Measurements from ENCODE around the gene ATIC. TPM values are rescaled to one million over a fixed set of nuclear protein-coding genes. Genes with fewer than 3 reads are reported as not detected.

ATIC gene
- total RNA-seq (2021; fragmentation: NEBNext Ultra II Directional; extraction: Animal tissue kit (Norgen Biotek cat#: 25700)) (318 and 319 TPM in 2 replicates), polyA plus RNA-seq (2011; rRNA removed) (104 and 139 TPM in 2 replicates), polyA minus RNA-seq (2011; rRNA and poly(A)+ RNA removed) (291 and 361 TPM in 2 replicates)
- polyA plus RNA-seq (2011; cell fraction: cytosol; rRNA removed) = 143 TPM
- polyA plus RNA-seq (2011; cell fraction: nucleus; rRNA removed) = 156 TPM
- polyA plus RNA-seq (2012, experiment 1 of 2) = 359 to 484 TPM (median 376 TPM) in 4 replicates
- 228 TPM for polyA plus RNA-seq (2012, experiment 2 of 2)
- polyA plus RNA-seq (2013, experiment 1 of 2) = 507 TPM
- 501 TPM for polyA plus RNA-seq (2013, experiment 2 of 2)
- 155 TPM for polyA minus RNA-seq (2011; cell fraction: cytosol; rRNA and poly(A)+ RNA removed)
- 107 TPM for polyA minus RNA-seq (2011; cell fraction: nucleus; rRNA and poly(A)+ RNA removed)
- long read RNA-seq, experiment 1, transcript ATIC-205 (15 exons, 2,275 nt) = minor isoform, 7 of 147 reads
- long read RNA-seq, experiment 1, transcript ATIC-201 (16 exons, 2,213 nt) = major isoform, 42 of 147 reads
- long read RNA-seq, experiment 1, partial matches to known transcripts = 82 of 147 reads
- long read RNA-seq, experiment 1, other reads (novel, unspliced or antisense) = 8 of 147 reads
- long read RNA-seq, experiment 2, transcript ATIC-201 (16 exons, 2,213 nt) = major isoform, 187 of 238 reads
- long read RNA-seq, experiment 2, partial matches to known transcripts = 36 of 238 reads
- long read RNA-seq, experiment 2, other reads (novel, unspliced or antisense) = 11 of 238 reads

DNA sequence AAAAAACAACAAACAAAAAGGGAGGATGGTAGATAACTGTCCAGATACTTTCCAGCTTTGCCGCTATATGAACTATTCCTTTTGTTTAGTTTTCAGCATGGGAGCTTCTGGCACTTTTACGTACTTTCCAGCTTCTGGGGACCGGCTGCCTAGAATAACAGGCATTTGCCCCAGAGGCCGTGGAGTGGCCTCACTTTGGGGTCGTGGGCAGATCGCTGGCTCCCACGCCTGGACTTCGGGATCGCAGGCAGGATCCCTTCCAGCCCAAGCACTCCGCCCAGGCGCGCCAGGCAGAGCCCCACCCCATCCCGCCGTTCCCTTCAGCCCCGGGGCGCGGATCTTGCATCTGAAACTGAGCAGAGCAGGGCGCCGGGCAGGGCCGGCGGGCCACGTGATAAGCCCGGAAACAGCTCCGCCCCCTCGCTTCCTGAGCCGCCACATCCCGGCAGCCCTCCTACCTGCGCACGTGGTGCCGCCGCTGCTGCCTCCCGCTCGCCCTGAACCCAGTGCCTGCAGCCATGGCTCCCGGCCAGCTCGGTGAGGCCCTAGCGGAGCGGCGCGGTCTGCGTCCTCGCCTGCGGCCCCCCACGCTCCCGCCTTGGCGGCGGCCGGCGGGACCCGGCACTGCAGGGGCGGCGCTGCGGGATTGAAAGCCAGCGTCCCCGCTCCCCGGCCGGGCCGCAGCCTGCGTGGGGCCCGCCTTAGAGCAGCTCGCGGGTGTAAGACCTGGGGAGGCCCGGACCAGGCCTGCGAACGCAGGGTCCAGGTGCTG lies at the start of gene ATIC:
Gene ATIC, plus strand, starts transcription at position 435 of the 772 bp plus-strand sequence. Its CDS starts 84 bp downstream, at position 519.
- H2AFZ ChIP-seq (ENCODE audit: low read length) = 0 out of 2 replicates have a peak within 1 kb of the TSS, but pooled peaks have one; percentile 30
- peak within 1 kb of the TSS; percentile 71 to 83 for H3K4me2 ChIP-seq (ENCODE audit: insufficient read depth in 1 of 2, low read depth in 2 of 2, low read length in 2 of 2)
- no peaks in the 10 kb centered on the region for H3K9me3 ChIP-seq (ENCODE audit: insufficient read depth in 2 of 2, low read depth in 1 of 2, low read length in 1 of 2)
- H3K23me2 ChIP-seq (ENCODE audit: low read depth, low read length) = peaks cover 3% of the 10 kb centered on the region; the same call in 1 of the 2 replicates
- peaks cover 0 to 40% (median 14%) of the 10 kb centered on the region in 4 experiments; a peak in 7 of 8 replicates for H3K36me3 ChIP-seq (ENCODE audit: control insufficient read depth in 2 of 4, insufficient read depth in 4 of 4, low read length in 3 of 4)
- H3K4ac ChIP-seq (replicated peaks; ENCODE audit: insufficient read length, low read depth, low read length) = peak within 1 kb of the TSS; percentile 96
- H3K4me3 ChIP-seq (ENCODE audit: extremely low read depth in 1 of 4, insufficient read depth in 2 of 4, low read depth in 3 of 4, low read length in 4 of 4) = peak within 1 kb of the TSS; percentile 51 to 84 (median 61)
- H3K23ac ChIP-seq (ENCODE audit: insufficient read length) = no peak within 1 kb of the TSS
- peak within 1 kb of the TSS; percentile 73; the same call in 1 of the 2 replicates for H2BK5ac ChIP-seq (ENCODE audit: low read depth, low read length)
- no peak within 1 kb of the TSS for H2BK12ac ChIP-seq (ENCODE audit: low read depth, low read length)
- peak; percentile 84 to 91 for DNase-seq (ENCODE audit: low read depth in 1 of 2, low spot score in 2 of 2)
- H3K14ac ChIP-seq (ENCODE audit: insufficient read length) = no peak within 1 kb of the TSS
- peak within 1 kb of the TSS; percentile 68; the same call in 1 of the 2 replicates for H3K18ac ChIP-seq (ENCODE audit: extremely low read depth, low read length)
- WGBS, 2 experiments (ENCODE audit: extremely low coverage in 1 of 2, insufficient coverage in 1 of 2, insufficient read length in 1 of 2, insufficient replicate concordance in 2 of 2, low coverage in 1 of 2, low lambda C conversion rate in 2 of 2, missing lambda C conversion rate in 1 of 2) = 3% methylated on average over 43 of the region's 64 CpGs; no CpG with 5 or more reads in 1 of the 2 experiments
- H2AK5ac ChIP-seq (ENCODE audit: low read depth, low read length) = no peak within 1 kb of the TSS; the same call in 1 of the 2 replicates
- H2BK15ac ChIP-seq (ENCODE audit: low read length) = peak within 1 kb of the TSS; percentile 61; the same call in 1 of the 2 replicates
- H3K27me3 ChIP-seq (replicated peaks in 1 of 4; ENCODE audit: control insufficient read depth in 3 of 4, extremely low read depth in 1 of 4, insufficient read depth in 3 of 4, low read length in 3 of 4) = no peaks in the 10 kb centered on the region
- H3K56ac ChIP-seq (replicated peaks; ENCODE audit: insufficient read length, low read depth, low read length) = peak within 1 kb of the TSS; percentile 87
- no peak for FAIRE-seq
- peak within 1 kb of the TSS; percentile 83 for H2BK120ac ChIP-seq (replicated peaks; ENCODE audit: low read depth, low read length)
- no peaks in the 10 kb centered on the region for H4K20me1 ChIP-seq (replicated peaks in 1 of 2; ENCODE audit: control insufficient read depth in 1 of 2, insufficient read depth in 2 of 2, low read length in 2 of 2)
- no peaks in the 10 kb centered on the region for H3K79me1 ChIP-seq (ENCODE audit: low read depth, low read length)
- ChIA-PET POLR2A (ENCODE audit: partially characterized antibody) (interaction anchor here (0.8 to 2.7 kb wide), 12 partner anchors 8 to 1280 kb away, joined by 3 to 16 read pairs (median 3); no protein-coding TSS in a partner anchor), CTCF (ENCODE audit: partially characterized antibody) (interaction anchor here (0.7 to 1.5 kb wide), 2 partner anchors 33 to 41 kb away, joined by 4 to 5 read pairs; no protein-coding TSS in a partner anchor)
- peaks cover 0 to 39% of the 10 kb centered on the region in 2 experiments; a peak in 2 of 4 replicates for H3K79me2 ChIP-seq (ENCODE audit: control insufficient read depth in 1 of 2, insufficient read depth in 2 of 2, low read length in 2 of 2)
- no peak within 1 kb of the TSS for H2BK20ac ChIP-seq (ENCODE audit: low read length)
- peak within 1 kb of the TSS; percentile 82 to 94 (median 87) for H3K9ac ChIP-seq (replicated peaks in 1 of 4; ENCODE audit: extremely low read depth in 1 of 4, low read depth in 3 of 4, low read length in 3 of 4)
- peak within 1 kb of the TSS; percentile 83 for H4K91ac ChIP-seq (replicated peaks; ENCODE audit: insufficient read length, low read length)
- peaks cover 0 to 12% (median 2%) of the 10 kb centered on the region in 4 experiments; a peak in 5 of 7 replicates for H3K4me1 ChIP-seq (replicated peaks in 1 of 4; ENCODE audit: control insufficient read depth in 3 of 4, insufficient read depth in 4 of 4, low read length in 3 of 4)
- peak within 1 kb of the TSS; percentile 73 for H3K27ac ChIP-seq (ENCODE audit: low read depth, low read length)
- H4K5ac ChIP-seq (ENCODE audit: insufficient read length, low read depth, low read length) = peak within 1 kb of the TSS; percentile 78
- H4K8ac ChIP-seq (ENCODE audit: extremely low read depth, insufficient read depth, low read length) = peak within 1 kb of the TSS; percentile 90
- TF ChIP-seq, protein P1, sequence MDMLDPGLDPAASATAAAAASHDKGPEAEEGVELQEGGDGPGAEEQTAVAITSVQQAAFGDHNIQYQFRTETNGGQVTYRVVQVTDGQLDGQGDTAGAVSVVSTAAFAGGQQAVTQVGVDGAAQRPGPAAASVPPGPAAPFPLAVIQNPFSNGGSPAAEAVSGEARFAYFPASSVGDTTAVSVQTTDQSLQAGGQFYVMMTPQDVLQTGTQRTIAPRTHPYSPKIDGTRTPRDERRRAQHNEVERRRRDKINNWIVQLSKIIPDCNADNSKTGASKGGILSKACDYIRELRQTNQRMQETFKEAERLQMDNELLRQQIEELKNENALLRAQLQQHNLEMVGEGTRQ (IDR thresholded peaks at IDR 0.05; ENCODE audit: low read length) = peak; percentile 93
- TF ChIP-seq GTF2F1 (IDR thresholded peaks at IDR 0.05; ENCODE audit: borderline replicate concordance, low read depth, low read length) (peak; percentile 48; the same call in 1 of the 2 replicates), CHD1 (IDR thresholded peaks at IDR 0.05; ENCODE audit: low read depth, low read length) (no peak), JUN (IDR thresholded peaks at IDR 0.05; ENCODE audit: low read depth, low read length) (no peak), SP1 (IDR thresholded peaks at IDR 0.05; ENCODE audit: low read depth, low read length) (no peak)
- TF ChIP-seq, protein P2, sequence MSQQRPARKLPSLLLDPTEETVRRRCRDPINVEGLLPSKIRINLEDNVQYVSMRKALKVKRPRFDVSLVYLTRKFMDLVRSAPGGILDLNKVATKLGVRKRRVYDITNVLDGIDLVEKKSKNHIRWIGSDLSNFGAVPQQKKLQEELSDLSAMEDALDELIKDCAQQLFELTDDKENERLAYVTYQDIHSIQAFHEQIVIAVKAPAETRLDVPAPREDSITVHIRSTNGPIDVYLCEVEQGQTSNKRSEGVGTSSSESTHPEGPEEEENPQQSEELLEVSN (IDR thresholded peaks at IDR 0.05) = peak; percentile 98
